ENCODE results near the gene SNAP47.
A peak's percentile ranks its signal among the peaks of the same experiment; 100 is the strongest.
"Not testable (repeated sequence)": the region's sequence is repeated elsewhere in the genome, so short reads cannot be mapped to it uniquely, and the experiment has no call there.

Gene SNAP47, protein sequence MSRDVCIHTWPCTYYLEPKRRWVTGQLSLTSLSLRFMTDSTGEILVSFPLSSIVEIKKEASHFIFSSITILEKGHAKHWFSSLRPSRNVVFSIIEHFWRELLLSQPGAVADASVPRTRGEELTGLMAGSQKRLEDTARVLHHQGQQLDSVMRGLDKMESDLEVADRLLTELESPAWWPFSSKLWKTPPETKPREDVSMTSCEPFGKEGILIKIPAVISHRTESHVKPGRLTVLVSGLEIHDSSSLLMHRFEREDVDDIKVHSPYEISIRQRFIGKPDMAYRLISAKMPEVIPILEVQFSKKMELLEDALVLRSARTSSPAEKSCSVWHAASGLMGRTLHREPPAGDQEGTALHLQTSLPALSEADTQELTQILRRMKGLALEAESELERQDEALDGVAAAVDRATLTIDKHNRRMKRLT

DNA sequence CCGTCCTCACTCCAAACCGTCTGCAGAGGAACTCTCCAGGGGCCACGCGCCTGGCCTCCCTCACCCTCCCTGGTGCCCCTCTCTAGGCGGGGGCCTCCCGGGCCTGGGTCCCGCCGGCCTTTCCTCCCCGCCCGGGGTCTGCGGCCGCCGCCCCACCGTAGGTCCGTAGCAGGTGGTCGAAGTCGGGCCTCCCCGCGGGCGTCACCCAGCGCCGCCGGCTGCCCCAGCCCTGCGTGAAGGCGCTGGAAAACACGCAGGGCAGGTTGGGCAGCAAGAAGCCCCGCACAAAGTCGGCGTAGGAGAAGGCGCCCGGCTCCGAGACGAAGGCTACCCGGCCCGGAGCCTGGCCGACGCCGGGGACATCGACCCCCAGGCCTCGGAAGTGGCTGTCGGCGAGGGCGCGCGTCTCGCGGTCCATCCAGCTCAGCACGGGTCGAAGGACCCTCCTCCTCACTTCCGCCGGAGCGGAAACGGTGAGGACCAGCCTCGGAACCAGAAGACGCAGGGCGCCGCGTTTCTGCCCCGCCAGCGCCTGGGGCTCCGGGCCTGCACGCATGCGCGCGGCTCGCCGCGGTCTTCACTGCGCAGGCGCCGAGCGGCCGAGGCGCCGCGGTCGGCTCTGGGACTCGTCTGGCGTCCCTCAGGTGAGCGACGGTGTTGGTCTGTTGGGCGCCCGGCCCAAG is at the start of gene SNAP47, which contains the start of gene JMJD4:
Gene SNAP47, plus strand, starts transcription at position 580 of the 683 bp plus-strand sequence. CDS start 12,302 bp downstream, outside the sequence.
Gene JMJD4, minus strand, starts transcription at position 447 of the 683 bp plus-strand sequence. Its CDS starts 29 bp downstream, at position 418.
- FAIRE-seq = no peak
- peak; percentile 80 for DNase-seq (ENCODE audit: low spot score)

DNA sequence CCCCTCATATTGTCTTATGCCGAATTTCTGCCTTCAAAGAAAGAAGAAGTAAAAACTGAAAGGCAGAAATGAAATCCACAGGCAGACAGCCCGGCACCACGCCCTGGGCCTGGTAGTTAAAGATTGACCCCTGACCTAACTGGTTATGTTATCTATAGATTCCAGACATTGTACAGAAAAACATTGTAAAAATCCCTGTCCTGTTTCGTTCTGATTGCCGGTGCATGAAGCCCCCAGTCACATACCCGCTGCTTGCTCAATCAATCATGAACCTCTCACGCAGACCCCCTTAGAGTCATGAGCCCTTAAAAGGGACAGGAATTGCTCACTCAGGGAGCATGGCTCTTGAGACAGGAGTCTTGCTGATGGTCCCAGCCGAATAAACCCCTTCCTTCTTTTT is 49.4 kb upstream of the SNAP47 start:
- FAIRE-seq = no peak

DNA sequence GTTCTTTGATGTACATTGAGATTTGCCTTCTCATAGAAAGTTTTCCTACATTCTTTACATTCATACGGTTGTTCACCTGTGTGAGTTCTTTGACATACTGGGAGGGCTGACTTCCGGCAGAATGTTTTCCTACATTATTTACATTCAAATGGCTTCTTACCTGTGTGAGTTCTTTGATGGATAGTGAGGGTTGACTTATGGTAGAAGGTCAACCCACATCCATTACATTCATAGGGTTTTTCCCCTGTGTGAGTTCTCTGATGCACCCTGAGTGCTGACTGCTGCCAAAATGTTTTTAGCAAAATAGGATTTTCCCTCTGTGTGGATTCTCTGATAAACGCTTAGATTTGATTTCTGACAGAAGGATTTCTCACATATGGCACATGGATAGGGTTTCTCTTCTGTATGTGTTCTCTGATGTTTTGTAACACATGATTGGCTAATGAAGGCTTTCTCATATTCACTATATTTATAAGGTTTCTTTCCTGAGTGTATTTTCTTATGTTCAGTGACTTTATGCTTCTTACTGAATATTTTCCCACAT is 37.8 kb upstream of the SNAP47 start:
- no peak for DNase-seq (ENCODE audit: low spot score)
- FAIRE-seq = no peak

More for the DNA sequence above, 49.4 kb upstream of the SNAP47 start:
- no peak for DNase-seq (ENCODE audit: low spot score)

DNA sequence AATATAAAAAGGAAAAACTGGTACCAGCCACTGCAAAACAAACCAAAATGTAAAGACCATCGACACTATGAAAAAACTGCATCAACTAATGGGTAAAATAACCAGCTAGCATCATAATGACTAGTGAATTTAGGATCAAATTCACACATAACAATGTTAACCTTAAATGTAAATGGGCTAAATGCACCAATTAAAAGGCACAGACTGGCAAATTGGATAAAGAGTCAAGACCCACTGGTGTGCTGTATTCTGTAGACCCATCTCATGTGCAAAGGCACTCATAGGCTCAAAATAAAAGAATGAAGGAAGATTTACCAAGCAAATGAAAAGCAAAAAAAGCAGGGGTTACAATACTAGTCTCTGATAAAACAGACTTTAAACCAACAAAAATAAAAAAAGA is 33.6 kb upstream of the SNAP47 start:
- not testable (repeated sequence) for DNase-seq (ENCODE audit: low spot score); FAIRE-seq

DNA sequence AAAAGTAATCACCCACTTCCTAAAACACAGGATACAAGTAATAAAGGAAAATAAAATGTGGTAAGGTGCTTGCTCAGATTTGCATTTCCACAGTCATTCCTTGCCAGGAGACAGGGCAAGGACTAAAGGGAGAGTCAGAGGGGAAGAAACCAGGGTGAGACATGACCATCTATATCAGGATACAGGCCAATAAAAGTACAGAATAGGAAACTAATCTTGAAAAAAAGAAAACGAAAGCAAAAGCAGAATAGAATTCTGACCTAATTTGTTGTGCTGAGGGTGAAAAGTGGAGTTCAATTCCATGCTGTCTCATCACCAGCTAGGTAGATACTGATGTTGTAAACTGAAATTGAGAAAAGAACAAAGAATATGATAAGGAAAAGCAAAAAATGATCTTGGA is 27.4 kb upstream of the SNAP47 start:
- DNase-seq (ENCODE audit: low spot score) = no peak
- no peak for FAIRE-seq

DNA sequence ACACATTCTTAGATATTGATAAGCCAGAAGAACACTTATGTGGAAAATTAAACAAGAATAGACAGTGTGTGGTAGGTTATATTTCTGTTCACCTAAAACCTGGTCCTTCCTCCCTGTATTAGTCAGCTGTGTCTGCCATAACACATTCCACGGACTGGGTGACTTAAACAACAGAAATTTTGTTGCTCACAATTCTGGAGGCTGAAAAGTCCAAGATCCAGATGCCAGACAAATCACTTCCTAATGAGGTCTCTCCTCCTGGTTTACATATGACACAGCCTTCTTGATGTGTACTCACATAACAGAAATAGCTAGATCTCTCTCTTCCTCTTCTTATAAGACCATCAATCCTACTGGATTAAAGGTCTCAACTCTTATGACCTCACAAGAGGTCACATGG is 25.8 kb upstream of the SNAP47 start:
- FAIRE-seq = no peak
- DNase-seq (ENCODE audit: low spot score) = no peak

DNA sequence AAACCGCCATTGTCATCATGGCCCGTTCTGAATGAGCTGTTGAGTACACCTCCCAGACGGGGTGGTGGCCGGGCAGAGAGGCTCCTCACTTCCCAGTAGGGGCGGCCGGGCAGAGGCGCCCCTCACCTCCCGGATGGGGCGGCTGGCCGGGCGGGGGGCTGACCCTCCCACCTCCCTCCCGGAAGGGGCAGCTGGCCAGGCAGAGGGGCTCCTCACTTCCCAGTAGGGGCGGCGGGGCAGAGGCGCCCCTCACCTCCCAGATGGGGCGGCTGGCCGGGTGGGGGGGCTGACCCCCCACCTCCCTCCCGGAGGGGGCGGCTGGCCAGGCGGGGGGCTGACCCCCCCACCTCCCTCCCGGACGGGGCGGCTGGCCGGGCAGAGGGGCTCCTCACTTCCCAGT is 24.8 kb upstream of the SNAP47 start:
- DNase-seq (ENCODE audit: low spot score); FAIRE-seq: not testable (repeated sequence)

DNA sequence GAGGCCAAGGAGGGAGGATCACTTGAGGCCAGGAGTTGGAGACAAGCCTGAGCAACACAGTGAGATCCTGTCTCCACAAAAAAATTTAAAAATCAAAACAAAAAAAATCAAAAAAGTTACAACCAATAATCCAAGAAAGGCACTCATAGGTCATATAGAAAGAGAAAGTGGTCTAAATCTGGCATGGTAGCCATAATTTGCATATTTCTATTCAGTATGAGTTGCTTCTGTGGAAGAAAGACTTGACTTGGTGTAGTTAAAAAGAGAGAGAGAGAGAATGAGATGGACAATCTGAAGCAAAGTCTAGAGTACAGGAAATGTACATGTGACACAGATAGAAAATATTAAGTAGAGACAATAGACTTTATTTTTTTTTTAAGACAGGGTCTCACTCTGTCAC is 22.6 kb upstream of the SNAP47 start:
- FAIRE-seq = no peak
- no peak for DNase-seq (ENCODE audit: low spot score)

DNA sequence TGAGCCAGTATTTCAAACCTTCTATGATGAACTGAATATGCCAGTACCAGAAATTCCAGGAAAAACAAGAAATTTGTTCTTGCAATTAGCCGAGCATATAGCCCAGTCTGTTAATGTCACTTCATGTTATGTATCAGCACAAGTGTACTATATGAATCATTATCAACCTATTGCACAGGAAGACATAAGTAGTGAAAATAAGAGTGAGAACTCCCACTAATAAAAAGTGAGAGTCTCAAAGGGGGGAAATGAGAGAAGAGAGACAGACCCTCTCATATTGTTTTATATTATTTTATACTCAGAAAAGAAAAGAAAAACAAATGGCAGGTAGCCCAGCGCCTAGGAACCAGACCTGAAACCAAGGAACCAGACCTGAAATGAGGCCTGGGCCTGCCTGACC is 16.3 kb upstream of the SNAP47 start:
- DNase-seq (ENCODE audit: low spot score) (no peak), FAIRE-seq (no peak)

DNA sequence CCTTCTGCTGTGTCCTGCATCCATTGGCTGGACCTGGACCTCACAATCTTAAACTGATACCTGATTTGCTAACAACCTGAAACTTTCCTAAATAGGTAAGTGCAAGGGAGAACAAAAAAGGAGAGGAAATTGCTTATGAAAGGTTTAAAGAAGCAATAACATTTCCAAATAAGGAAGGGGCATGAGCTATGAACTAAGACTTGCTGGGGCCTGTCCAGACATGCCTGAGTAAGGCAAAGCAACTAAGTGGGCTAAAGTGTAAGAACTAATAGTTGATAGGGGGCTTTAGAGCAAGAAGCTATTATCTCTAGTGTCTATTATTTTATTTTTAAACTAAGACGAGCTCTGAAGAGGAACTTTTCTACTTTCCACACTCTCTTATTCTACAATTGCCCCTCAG is 11.8 kb upstream of the SNAP47 start:
- no peak for FAIRE-seq
- DNase-seq (ENCODE audit: low spot score) = no peak

DNA sequence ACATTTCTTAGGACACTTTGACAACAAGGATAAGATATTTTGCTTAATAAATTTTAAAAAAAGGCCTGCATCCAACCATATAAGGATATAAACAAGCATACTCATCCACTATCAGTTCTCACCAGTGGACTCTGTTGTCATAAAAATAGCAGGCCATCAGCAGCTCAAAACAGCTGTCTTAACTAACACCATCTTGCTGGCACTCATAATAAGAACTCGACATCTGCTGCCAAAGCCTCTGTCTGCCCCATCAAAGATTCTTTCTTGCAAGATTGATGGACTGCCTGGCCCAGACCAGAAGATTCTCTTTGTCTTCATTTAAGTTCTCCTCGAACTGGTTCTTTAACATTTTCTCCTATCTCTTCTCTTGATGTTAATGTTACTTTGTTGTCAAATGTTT is 10.2 kb upstream of the SNAP47 start:
- FAIRE-seq = no peak
- no peak for DNase-seq (ENCODE audit: low spot score)

DNA sequence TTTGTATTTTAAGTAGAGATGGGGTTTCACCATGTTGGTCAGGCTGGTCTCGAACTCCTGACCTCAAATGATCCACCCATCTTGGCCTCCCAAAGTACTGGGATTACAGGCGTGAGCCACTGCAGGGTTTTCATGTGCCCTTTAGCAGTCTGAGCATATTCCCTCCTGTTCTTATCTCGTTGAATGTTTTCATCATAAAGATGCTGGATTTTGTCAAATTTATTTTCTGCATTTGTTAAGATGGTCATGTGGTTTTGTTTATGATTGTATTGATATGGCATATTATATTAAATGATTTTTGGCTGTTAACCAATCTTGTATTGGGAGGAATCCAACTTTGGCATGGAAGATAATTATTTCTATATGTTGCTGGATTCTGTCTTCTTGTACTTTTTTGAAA is 8.9 kb upstream of the SNAP47 start:
- FAIRE-seq = no peak

DNA sequence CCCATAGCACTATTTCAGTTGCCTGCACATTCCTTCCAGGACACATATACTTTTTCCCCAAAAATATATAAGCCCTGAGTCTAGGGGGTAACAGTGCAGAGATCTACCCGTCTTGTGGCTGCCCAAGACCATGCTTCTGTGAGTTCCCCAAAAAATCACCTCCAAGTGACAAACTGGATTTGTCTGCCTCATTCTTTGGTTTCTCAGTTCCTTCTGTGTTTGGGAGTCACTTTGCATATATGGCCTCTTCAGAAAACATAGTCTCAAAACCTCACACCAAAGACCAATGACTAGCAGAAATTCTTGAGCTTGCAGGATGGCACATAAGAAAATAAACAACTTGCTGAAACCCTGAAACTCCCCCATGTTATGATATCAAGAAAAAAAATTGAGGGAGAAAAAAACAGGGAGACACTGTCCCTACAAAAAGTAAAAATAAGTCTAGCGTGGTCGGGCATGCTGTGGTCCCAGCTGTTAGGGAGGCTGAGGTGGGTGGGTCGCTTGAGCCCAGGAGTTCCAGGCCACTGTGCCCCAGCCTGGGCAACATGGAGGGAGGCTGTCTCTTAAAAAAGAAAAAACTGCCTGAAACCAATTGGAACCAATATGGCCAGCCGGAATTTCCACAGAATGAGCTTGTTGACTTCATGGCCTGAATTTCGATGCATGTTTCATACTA is 8.2 kb upstream of the SNAP47 start:
- FAIRE-seq (no peak), DNase-seq (ENCODE audit: low spot score) (no peak)

More for the DNA sequence above, 8.9 kb upstream of the SNAP47 start:
- DNase-seq (ENCODE audit: low spot score) = no peak

DNA sequence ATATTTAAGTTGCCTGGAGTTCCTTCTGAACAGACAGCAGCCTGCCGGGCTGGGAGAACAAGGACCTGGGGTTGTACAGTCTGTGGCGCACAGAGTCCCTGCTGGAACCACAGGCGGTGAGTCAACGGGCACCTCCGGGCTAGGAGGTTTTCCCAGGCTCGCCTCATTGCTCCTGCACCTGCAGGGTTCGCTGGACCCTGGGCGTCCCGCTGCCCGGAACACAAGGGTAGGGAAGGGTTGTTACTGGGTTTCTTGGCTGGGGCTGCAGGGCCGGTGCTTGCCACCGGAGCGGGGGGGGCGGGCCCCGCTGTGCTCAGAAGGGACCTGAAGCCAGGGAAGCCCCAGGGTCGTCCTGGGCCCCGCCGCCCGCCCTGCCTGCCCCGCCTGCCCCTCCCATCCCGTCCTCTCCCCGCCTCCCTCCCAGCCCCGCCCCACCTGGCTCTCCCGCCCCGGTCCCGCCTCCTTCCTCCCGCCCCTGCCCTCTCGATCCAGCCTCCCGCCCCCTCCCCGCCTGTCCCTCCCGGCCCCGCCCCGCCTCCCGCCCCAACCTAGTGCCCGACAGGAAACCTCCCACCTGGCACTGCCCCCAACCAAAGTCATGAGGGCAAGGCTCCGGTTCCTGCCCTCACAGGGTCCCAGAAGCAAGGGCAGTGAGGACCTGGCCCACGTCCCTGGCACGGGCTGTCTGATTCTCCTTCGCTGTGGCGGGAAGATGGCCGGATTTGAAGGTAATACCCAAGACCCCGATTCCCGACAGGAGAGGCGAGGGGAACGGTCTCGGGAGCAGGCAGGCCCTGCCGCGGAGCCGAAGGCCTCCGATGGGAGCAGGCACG is 7.0 kb upstream of the SNAP47 start:
- peak; percentile 85 for FAIRE-seq
- DNase-seq (ENCODE audit: low spot score) = peak; percentile 78

DNA sequence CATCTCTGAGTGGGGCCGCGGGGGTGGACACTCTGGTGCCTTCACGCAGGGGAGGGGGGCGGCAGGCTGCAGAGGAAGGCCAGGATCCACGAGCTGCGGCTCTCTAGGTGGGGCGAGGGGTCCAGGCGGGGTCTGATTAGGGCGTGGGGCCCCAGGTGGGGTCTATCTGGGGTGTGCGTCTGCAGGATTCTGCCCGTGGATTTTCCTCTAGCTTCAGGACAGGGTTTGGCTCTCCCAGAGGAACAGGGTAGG is 6.4 kb upstream of the SNAP47 start:
- no peak for FAIRE-seq

DNA sequence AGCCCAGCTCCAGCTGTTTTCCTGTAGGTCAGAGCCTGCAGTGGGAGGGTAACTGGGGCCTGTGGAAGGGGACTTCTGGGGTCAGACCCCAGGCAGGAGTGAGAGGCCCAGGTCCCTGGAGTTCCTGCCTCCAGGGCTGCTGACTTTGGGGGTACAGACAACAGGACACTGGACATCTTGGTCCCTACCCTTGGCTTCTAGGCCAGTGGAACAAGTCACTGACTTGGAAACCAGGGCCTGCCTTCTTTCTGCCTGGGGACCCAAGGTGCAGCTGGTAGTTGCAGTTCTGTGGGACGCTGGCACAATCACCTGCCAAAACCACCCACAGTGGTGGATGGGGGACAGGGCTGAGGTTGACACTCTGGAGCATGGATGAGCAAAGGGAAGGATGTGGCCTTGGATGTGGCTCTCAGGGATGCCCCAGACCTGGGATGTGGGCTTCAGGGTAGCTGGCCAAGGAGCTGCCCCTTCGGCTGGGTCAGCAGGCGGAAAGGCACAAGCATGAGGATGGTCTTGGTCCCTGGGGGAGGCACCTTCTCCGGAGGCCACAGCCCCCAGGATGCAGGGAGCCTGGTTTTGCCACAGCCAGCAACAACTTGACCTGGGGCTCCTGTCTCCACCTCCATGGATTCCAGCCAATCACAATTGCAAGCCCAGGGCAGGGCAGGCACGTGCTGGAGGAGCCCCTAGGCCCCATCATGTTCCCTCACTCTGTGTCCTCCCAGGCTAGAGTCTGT is 5.9 kb upstream of the SNAP47 start:
- no peak for DNase-seq (ENCODE audit: low spot score)
- no peak for FAIRE-seq

More for the DNA sequence above, 6.4 kb upstream of the SNAP47 start:
- no peak for DNase-seq (ENCODE audit: low spot score)

DNA sequence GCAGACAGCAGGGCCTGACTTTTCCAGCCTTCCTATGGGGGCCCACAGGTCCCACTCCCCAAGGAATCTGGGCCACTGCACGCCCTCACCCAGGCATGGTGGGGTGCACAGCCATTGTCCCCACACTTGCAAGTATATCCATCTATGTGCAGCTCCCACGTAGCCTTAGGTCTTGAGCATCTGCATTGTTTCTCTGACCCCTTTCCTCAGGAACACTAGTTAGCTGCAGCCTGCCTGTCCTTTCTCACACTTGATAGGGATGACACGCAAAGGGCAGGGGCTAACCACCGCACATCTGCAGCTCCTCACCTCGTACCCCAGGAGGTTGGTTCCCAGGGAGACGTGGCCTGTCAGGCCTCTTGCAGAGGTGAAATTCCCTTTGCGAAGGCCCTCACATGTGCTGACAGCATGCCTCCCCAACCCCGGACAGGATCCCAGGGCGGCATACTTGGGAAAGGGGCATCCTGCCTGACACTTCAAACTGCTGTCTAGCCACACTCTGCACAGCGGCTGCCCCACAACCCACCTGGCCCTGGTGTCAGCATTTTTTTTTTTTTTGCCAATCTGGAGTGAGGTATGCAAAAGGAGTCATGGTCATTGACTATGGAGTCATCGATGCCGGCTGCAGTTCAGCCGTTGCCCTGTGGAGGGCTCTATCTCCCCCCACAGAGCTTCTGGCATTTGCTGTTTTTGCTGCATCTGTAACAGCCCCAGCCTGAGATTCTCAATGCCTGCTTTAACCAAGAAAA is 5.2 kb upstream of the SNAP47 start:
- peak; percentile 28 for DNase-seq (ENCODE audit: low spot score)
- no peak for FAIRE-seq

DNA sequence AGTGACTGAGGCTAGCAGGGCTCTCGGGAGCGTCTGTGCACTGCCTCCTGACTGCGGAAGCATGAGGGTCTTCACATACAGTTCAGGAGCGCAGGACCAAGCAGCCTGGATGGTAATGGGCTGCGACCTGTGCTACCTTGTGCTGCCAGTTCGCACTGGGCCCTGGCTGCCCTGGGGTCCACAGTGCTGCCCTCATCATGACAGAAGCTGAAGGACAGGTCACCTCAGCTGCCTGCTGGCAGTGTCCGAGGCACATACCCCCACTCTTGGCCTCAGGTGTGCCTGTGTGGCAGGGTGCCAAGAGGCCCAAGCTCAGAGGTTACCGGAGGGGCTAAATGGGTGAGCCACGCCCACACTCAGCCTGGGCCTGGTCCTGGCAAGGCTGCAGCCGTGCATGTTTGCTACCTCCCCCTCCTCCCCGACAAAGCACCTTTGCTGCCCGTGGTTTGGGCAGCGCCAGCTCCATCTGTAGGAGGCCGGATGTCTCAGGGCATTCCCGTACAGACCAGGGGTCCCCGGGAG is 4.5 kb upstream of the SNAP47 start:
- DNase-seq (ENCODE audit: low spot score) (no peak), FAIRE-seq (no peak)

DNA sequence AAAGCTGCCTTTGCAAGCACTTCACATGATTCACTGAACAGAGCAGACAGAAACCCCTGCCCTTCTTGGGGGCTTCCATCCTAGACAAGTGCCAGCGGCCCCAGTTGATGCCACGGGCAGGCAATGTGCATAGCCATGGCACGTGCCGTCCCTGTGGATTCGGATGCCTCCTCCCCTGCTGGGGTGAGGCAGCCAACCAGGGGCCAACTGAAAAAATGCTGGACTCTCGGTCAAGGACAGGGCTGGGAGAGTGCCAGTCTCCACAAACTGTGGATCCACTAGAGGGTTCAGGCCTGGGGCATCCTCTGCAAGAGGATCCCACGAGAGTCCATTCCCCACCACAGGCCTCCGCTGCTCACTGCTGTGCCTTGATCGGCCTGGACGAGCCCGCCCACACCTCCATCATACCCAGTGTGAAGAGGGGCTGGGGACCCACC is 4.0 kb upstream of the SNAP47 start:
- no peak for FAIRE-seq
- DNase-seq (ENCODE audit: low spot score) = no peak

Data from RCC 7860 (cell line).